OCI-M1 (cell line): Measurements from ENCODE around the gene RNF115.
A peak's percentile ranks its signal among the peaks of the same experiment; 100 is the strongest.
"Not testable (repeated sequence)": the region's sequence is repeated elsewhere in the genome, so short reads cannot be mapped to it uniquely, and the experiment has no call there.

Source experiments
- DNase-seq: peaks from one replicate; lab custom pipeline; 2025; lab: John Stamatoyannopoulos, UW

The RNF115 gene

GRCh38 chr1:145827966-145828365, 4.1 kb upstream of the RNF115 start:
- no peak for DNase-seq

DNA sequence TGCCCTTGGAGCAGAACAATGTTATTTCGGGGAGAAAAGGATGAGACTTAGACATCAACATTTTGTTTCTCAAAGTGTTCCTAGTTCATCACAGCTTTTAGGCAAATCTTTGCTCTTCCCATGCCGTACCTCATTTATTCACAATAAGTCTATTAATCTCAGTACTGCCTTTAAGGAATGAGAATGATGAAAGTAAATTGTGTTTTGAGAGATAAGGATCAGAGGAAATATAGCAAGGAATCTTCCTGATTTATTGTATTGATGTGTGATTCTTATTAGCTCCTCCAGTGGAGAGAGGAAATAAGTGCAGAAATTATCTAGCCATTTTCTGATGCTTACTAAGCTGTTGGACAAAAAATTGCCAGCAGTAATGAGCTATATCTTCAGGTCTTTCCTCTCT, 2.1 kb upstream of the RNF115 start:
- no peak for DNase-seq

- DNase-seq: no peak
Observed at GRCh38 chr1:145824499-145824842, 576 bp upstream of the RNF115 start.

GRCh38 chr1:145822779-145823331, 1.0 kb downstream of the RNF115 start:
- not testable (repeated sequence) for DNase-seq

DNA sequence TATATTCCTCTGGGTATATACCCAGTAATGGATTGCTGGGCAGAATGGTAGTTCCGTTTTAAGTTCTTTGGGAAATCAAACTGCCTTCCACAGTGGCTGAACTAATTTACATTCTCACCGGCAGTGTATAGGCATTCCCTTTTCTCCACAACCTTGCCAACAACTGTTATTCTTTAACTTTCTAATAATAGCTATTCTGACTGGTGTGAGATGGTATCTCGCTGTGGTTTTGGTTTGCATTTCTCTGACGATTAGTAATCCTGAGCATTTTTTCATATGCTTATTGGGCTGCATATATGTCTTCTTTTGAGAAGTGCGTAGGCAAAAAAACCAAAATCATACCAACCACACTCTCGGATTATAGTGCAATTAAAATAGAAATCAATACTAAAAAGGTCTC, 5.8 kb downstream of the RNF115 start:
- DNase-seq: peak; percentile 45

DNA sequence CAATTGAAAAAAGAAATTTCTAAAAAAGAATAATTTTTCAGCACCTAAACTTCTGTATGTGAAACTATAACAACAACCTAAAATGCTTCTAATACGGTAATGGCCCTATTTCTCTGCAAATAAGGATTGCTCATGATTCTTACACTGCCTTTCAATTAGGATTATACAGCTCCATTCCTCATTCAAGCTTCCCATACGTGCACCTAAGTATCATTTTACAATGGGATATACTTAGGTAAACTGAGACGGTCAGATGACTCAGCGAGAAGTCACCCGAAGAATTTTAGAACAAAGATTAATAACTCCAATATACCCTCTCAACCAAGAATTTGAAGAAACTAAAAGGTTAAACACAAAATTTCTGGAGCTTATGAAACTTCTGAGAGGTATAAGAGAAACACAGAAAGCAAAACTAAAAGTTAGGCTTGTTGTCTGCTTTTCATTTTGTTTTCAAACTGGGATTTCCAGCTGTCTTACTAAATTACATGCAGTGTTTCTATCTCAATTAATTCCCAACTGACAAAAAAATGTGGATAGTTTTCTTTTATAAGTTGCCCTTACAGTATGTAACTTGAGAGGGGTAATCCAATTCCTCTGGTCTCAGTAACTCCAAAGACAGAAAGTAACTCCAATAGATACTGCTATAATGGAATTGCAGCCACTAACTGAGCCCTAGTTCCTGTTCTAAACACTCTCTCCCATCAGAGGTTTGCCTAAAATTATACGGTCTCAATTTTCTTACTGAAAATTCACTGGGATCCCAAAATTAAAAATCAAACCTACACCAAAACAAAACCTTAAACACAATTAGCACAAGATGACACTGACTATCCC, 10.7 kb downstream of the RNF115 start:
- not testable (repeated sequence) for DNase-seq

GRCh38 chr1:145806844-145807243, 17.1 kb downstream of the RNF115 start:
- no peak for DNase-seq

DNA sequence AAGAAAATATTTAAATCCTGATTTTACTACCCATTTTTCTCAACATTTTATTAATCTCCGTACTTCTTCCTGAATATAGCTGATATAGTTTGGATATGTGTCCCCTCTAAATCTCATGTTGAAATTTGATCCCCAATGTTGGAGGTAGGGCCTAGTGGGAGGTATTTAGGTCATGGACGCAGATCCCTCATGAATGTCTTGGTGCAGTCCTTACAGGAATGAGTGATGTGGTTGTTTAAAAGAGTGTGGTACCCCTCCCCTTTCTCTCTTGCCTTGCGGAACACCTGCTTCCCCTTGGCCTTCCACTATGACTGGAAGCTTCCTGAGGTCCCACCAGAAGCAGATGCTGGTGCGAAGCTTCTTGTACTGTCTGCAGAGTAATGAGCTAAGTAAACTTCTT, 17.5 kb downstream of the RNF115 start:
- no peak for DNase-seq

GRCh38 chr1:145805057-145805456, 18.8 kb downstream of the RNF115 start:
- no peak for DNase-seq

- DNase-seq: no peak
Observed at GRCh38 chr1:145804235-145805045, 19.5 kb downstream of the RNF115 start.

DNA sequence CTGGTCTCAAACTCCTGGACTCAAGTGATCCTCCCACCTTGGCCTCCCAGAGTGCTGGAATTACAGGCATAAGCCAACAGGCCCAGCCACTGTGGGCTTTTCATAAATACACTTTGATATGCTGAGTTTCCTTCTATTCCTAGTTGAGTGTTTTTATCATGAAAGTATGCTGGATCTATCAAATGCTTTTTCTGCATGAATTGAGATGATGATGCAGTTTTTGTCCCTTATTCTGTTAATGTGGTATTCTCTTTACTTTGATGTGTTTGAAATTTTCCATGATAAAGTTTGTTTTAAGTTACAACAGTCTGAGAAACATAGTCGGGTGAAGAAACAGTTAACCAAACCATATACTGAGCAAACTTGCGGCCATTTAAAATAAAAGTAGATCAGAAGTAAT, 24.1 kb downstream of the RNF115 start:
- no peak for DNase-seq

DNA sequence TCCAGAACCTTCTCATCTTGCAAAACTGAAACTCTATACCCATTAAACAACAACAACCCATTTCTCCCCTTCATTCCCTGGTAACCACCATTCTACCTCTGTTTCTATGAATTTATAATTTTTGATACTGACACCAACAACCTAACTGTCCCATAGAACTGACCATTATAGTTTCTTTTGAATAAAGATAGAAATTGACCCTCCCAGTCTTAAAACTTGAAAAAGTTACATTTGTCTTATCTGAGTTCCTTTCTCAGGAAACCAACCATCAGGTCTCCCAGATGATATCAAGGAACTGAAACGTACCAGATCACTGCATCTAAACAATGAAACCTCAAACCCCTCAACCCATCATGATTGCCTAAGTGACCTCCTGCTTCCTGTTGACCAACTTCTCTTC, 27.1 kb downstream of the RNF115 start:
- no peak for DNase-seq

DNA sequence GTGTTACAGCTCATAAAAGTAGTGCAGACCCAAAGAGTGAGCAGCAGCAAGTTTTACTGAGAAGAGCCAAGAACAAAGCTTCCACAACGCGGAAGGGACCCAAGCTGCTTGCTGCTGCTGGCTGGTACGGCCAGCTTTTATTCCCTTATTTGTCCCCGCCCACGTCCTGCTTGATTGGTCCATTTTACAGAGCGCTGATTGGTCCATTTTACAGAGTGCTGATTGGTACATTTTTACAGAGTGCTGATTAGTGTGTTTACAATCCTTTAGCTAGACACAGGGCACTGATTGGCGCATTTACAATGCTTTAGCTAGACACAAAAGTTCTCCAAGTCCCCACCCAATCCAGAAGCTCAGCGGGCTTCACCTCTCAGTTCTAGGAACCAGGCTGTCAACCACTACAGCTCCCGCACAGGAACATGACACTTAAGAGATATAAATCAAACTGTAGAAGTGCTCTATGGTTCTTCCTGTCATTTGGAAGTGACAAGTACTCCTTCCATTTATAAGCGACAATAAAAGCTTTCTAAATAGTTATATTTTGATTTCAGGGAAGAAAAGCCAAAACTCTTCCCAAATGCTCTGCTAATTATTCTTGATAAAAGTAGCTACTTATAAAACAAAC, 28.5 kb downstream of the RNF115 start:
- DNase-seq: peak; percentile 55

DNA sequence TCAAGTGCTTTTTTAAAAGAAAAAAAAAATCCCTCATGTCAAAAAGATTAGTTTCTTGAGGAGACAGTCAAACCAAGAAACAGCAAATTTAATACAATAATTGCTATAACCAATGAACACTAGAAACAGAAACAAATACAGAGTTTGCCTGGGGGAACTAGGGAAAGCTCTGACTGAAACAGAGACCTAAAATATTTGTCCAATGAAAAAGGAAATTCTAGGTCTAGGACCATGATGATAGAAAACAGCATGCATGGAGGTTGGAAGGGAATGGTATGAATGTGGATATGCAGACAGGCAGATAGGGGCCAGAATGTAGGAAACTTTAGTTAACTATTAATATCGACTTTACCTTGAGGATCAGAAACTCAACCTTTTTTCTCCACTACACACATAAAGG, 31.4 kb downstream of the RNF115 start:
- no peak for DNase-seq

- DNase-seq: not testable (repeated sequence)
Observed at GRCh38 chr1:145791860-145792259, 32.0 kb downstream of the RNF115 start.

- no peak for DNase-seq
Observed at GRCh38 chr1:145788580-145788979, 35.3 kb downstream of the RNF115 start.

- no peak for DNase-seq
Observed at GRCh38 chr1:145786271-145786670, 37.6 kb downstream of the RNF115 start.

GRCh38 chr1:145785547-145785946, 38.3 kb downstream of the RNF115 start:
- DNase-seq: no peak

DNA sequence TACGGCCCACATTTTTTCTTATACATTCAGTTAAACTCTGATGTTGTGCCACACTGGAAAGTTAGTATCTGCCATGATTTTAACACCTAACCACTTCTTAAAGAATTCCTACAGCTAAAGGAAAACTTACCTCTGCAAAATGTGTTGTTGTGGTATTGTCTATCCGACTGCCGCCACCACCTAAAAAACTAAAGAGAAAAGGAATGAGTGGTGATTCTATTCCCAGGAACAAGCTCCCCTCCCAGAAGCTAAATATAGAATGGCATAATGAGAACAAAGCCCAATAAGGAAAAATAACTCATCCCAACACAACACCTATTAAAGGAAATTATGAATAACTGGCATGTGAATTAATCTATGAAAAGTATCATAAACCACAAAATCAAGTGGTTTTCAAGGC, 39.5 kb downstream of the RNF115 start:
- no peak for DNase-seq

DNA sequence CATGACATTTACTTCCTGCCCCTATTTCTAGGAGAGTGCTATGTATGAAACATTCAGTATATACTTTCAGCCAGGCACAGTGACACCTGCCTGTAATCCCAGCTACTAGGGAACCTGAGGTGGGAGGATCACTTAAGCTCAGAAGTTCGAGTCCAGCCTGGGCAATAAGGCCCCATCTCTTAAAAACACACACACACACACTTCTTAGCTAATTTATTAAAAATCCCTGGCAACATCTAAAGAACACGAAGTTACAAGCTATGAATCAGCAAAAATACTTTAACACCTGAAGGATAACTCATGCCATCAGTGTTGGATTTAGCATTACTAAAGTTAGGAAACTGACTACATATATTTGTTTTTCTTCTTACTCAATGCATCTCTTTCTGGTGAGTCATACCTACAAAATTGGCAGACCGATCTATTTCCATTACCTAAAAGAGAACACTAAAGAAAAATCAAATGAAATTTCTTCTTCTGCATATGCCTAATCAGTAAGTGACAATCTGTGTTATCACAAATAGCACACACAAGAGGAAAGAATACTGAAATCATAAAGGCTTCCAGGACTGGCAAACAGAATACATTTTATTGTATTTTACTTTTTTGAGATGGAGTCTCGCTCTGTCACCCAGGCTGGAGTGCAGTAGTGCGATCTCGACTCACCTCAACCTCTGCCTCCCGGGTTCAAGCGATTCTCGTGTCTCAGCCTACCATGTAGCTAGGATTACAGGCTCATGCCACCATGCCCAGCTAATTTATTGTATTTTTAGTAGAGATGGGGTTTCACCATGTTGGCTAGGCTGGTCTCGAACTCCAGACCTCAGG, 41.4 kb downstream of the RNF115 start:
- DNase-seq: no peak

DNA sequence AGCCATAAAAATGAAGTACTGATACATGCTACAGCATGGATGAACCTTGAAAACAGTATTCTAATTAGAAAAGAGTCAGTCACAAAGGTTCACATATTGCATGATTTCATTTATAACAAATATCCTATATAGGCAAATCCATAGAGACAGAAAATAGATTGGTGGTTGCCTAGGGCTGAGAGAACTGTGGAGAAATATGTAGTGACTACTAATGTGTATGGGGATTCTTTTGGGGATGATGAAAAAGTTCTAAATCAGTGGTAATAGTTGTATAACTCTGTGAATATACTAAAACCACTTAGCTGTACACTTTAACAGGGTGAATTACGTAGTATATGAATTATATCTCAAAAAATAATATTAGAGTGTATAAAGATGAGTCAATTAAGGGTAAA, 45.8 kb downstream of the RNF115 start:
- DNase-seq: no peak
